Measurements from ENCODE around the gene ST14.
A peak's percentile ranks its signal among the peaks of the same experiment; 100 is the strongest.
"Not testable (repeated sequence)": the region's sequence is repeated elsewhere in the genome, so short reads cannot be mapped to it uniquely, and the experiment has no call there.

Gene ST14

GRCh38 chr11:130218501-130219070 is 59.0 kb downstream of the ST14 start:
- H3K27ac ChIP-seq (ENCODE audit: low read depth, low read length): no peak overlapping the region

GRCh38 chr11:130219148-130219547 is 59.6 kb downstream of the ST14 start:
- Histone ChIP-seq H3K4me1 (ENCODE audit: control insufficient read depth in 5 of 5, insufficient read depth in 5 of 5, low read length in 5 of 5) (no peaks in the 10 kb centered on the region), H3K27ac (ENCODE audit: low read depth, low read length) (no peak overlapping the region), H3K36me3 (ENCODE audit: control insufficient read depth in 5 of 5, insufficient read depth in 5 of 5, low read length in 5 of 5) (no peaks in the 10 kb centered on the region), H3K27me3 (ENCODE audit: control insufficient read depth in 5 of 5, insufficient read depth in 4 of 5, low read length in 5 of 5) (peaks cover 0 to 9% (median 5%) of the 10 kb centered on the region in 5 donors), H3K9ac (ENCODE audit: low read length in 5 of 5) (no peak overlapping the region), H3K9me3 (ENCODE audit: control insufficient read depth in 5 of 5, low read length in 5 of 5) (no peaks in the 10 kb centered on the region), H3K4me3 (ENCODE audit: low read depth in 1 of 5, low read length in 5 of 5) (no peak overlapping the region)

More at GRCh38 chr11:130218501-130219070, 59.0 kb downstream of the ST14 start:
- no peaks in the 10 kb centered on the region for H3K9me3 ChIP-seq (ENCODE audit: control insufficient read depth in 5 of 5, low read length in 5 of 5)
- no peak overlapping the region for H3K9ac ChIP-seq (ENCODE audit: low read length in 5 of 5)
- no peaks in the 10 kb centered on the region for H3K36me3 ChIP-seq (ENCODE audit: control insufficient read depth in 5 of 5, insufficient read depth in 5 of 5, low read length in 5 of 5)
- no peak overlapping the region for H3K4me3 ChIP-seq (ENCODE audit: low read depth in 1 of 5, low read length in 5 of 5)
- no peaks in the 10 kb centered on the region for H3K4me1 ChIP-seq (ENCODE audit: control insufficient read depth in 5 of 5, insufficient read depth in 5 of 5, low read length in 5 of 5)
- H3K27me3 ChIP-seq (ENCODE audit: control insufficient read depth in 5 of 5, insufficient read depth in 4 of 5, low read length in 5 of 5): peaks cover 4 to 13% (median 8%) of the 10 kb centered on the region in 5 donors

GRCh38 chr11:130220311-130221035 is 60.9 kb downstream of the ST14 start:
- H3K27ac ChIP-seq (ENCODE audit: low read depth, low read length): no peak overlapping the region
- H3K4me3 ChIP-seq (ENCODE audit: low read depth in 1 of 5, low read length in 5 of 5): no peak overlapping the region
- peaks cover 0 to 8% (median 4%) of the 10 kb centered on the region in 5 donors for H3K27me3 ChIP-seq (ENCODE audit: control insufficient read depth in 5 of 5, insufficient read depth in 4 of 5, low read length in 5 of 5)
- H3K4me1 ChIP-seq (ENCODE audit: control insufficient read depth in 5 of 5, insufficient read depth in 5 of 5, low read length in 5 of 5): no peaks in the 10 kb centered on the region
- no peaks in the 10 kb centered on the region for H3K9me3 ChIP-seq (ENCODE audit: control insufficient read depth in 5 of 5, low read length in 5 of 5)
- H3K9ac ChIP-seq (ENCODE audit: low read length in 5 of 5): no peak overlapping the region
- no peaks in the 10 kb centered on the region for H3K36me3 ChIP-seq (ENCODE audit: control insufficient read depth in 5 of 5, insufficient read depth in 5 of 5, low read length in 5 of 5)

- Histone ChIP-seq H3K36me3 (ENCODE audit: control insufficient read depth in 5 of 5, insufficient read depth in 5 of 5, low read length in 5 of 5) (no peaks in the 10 kb centered on the region), H3K27me3 (ENCODE audit: control insufficient read depth in 5 of 5, insufficient read depth in 4 of 5, low read length in 5 of 5) (no peaks in the 10 kb centered on the region), H3K9me3 (ENCODE audit: control insufficient read depth in 5 of 5, low read length in 5 of 5) (no peaks in the 10 kb centered on the region), H3K4me1 (ENCODE audit: control insufficient read depth in 5 of 5, insufficient read depth in 5 of 5, low read length in 5 of 5) (no peaks in the 10 kb centered on the region), H3K9ac (ENCODE audit: low read length in 5 of 5) (no peak overlapping the region), H3K27ac (ENCODE audit: low read depth, low read length) (no peak overlapping the region), H3K4me3 (ENCODE audit: low read depth in 1 of 5, low read length in 5 of 5) (no peak overlapping the region)
Measured at GRCh38 chr11:130223291-130223971, 63.8 kb downstream of the ST14 start.

- H3K27ac ChIP-seq (ENCODE audit: low read depth, low read length): no peak overlapping the region
- no peaks in the 10 kb centered on the region for H3K27me3 ChIP-seq (ENCODE audit: control insufficient read depth in 5 of 5, insufficient read depth in 4 of 5, low read length in 5 of 5)
- no peaks in the 10 kb centered on the region for H3K36me3 ChIP-seq (ENCODE audit: control insufficient read depth in 5 of 5, insufficient read depth in 5 of 5, low read length in 5 of 5)
- H3K9ac ChIP-seq (ENCODE audit: low read length in 5 of 5): no peak overlapping the region
- H3K4me1 ChIP-seq (ENCODE audit: control insufficient read depth in 5 of 5, insufficient read depth in 5 of 5, low read length in 5 of 5): peaks cover 0 to 6% (median 0%) of the 10 kb centered on the region in 5 donors
- no peaks in the 10 kb centered on the region for H3K9me3 ChIP-seq (ENCODE audit: control insufficient read depth in 5 of 5, low read length in 5 of 5)
- H3K4me3 ChIP-seq (ENCODE audit: low read depth in 1 of 5, low read length in 5 of 5): no peak overlapping the region
Measured at GRCh38 chr11:130227373-130227772, 67.8 kb downstream of the ST14 start.

- H3K9ac ChIP-seq (ENCODE audit: low read length in 5 of 5); H3K9me3 ChIP-seq (ENCODE audit: control insufficient read depth in 5 of 5, low read length in 5 of 5): not testable (repeated sequence)
- peaks cover 6 to 23% (median 14%) of the 10 kb centered on the region in 5 donors for H3K36me3 ChIP-seq (ENCODE audit: control insufficient read depth in 5 of 5, insufficient read depth in 5 of 5, low read length in 5 of 5)
Measured at GRCh38 chr11:130233486-130233885, 73.9 kb downstream of the ST14 start.

GRCh38 chr11:130233888-130234287 is 74.3 kb downstream of the ST14 start:
- not testable (repeated sequence) for H3K9me3 ChIP-seq (ENCODE audit: control insufficient read depth in 5 of 5, low read length in 5 of 5); H3K4me3 ChIP-seq (ENCODE audit: low read depth in 1 of 5, low read length in 5 of 5); H3K27me3 ChIP-seq (ENCODE audit: control insufficient read depth in 5 of 5, insufficient read depth in 4 of 5, low read length in 5 of 5); H3K9ac ChIP-seq (ENCODE audit: low read length in 5 of 5)
- Histone ChIP-seq H3K4me1 (ENCODE audit: control insufficient read depth in 5 of 5, insufficient read depth in 5 of 5, low read length in 5 of 5) (peaks cover 0 to 10% (median 4%) of the 10 kb centered on the region in 5 donors), H3K27ac (ENCODE audit: low read depth, low read length) (peak overlapping the region; percentile 5), H3K36me3 (ENCODE audit: control insufficient read depth in 5 of 5, insufficient read depth in 5 of 5, low read length in 5 of 5) (peaks cover 6 to 23% (median 14%) of the 10 kb centered on the region in 5 donors)

More at GRCh38 chr11:130233486-130233885, 73.9 kb downstream of the ST14 start:
- H3K27me3 ChIP-seq (ENCODE audit: control insufficient read depth in 5 of 5, insufficient read depth in 4 of 5, low read length in 5 of 5); H3K4me1 ChIP-seq (ENCODE audit: control insufficient read depth in 5 of 5, insufficient read depth in 5 of 5, low read length in 5 of 5); H3K27ac ChIP-seq (ENCODE audit: low read depth, low read length); H3K4me3 ChIP-seq (ENCODE audit: low read depth in 1 of 5, low read length in 5 of 5): not testable (repeated sequence)

GRCh38 chr11:130234315-130234714 is 74.7 kb downstream of the ST14 start:
- Histone ChIP-seq H3K27me3 (ENCODE audit: control insufficient read depth in 5 of 5, insufficient read depth in 4 of 5, low read length in 5 of 5) (no peaks in the 10 kb centered on the region), H3K36me3 (ENCODE audit: control insufficient read depth in 5 of 5, insufficient read depth in 5 of 5, low read length in 5 of 5) (peaks cover 6 to 26% (median 14%) of the 10 kb centered on the region in 5 donors), H3K27ac (ENCODE audit: low read depth, low read length) (peak overlapping the region; percentile 5), H3K9me3 (ENCODE audit: control insufficient read depth in 5 of 5, low read length in 5 of 5) (no peaks in the 10 kb centered on the region), H3K9ac (ENCODE audit: low read length in 5 of 5) (no peak overlapping the region), H3K4me3 (ENCODE audit: low read depth in 1 of 5, low read length in 5 of 5) (no peak overlapping the region), H3K4me1 (ENCODE audit: control insufficient read depth in 5 of 5, insufficient read depth in 5 of 5, low read length in 5 of 5) (peaks cover 0 to 14% (median 8%) of the 10 kb centered on the region in 5 donors)

- H3K36me3 ChIP-seq (ENCODE audit: control insufficient read depth in 5 of 5, insufficient read depth in 5 of 5, low read length in 5 of 5): peaks cover 6 to 28% (median 14%) of the 10 kb centered on the region in 5 donors
- no peaks in the 10 kb centered on the region for H3K9me3 ChIP-seq (ENCODE audit: control insufficient read depth in 5 of 5, low read length in 5 of 5)
- no peak overlapping the region for H3K9ac ChIP-seq (ENCODE audit: low read length in 5 of 5)
- H3K4me1 ChIP-seq (ENCODE audit: control insufficient read depth in 5 of 5, insufficient read depth in 5 of 5, low read length in 5 of 5): peaks cover 0 to 21% (median 10%) of the 10 kb centered on the region in 5 donors
- no peaks in the 10 kb centered on the region for H3K27me3 ChIP-seq (ENCODE audit: control insufficient read depth in 5 of 5, insufficient read depth in 4 of 5, low read length in 5 of 5)
- H3K4me3 ChIP-seq (ENCODE audit: low read depth in 1 of 5, low read length in 5 of 5): no peak overlapping the region
- no peak overlapping the region for H3K27ac ChIP-seq (ENCODE audit: low read depth, low read length)
Measured at GRCh38 chr11:130237282-130238006, 77.9 kb downstream of the ST14 start.

Measured in subcutaneous abdominal adipose tissue (tissue), 5 donors.